PC-3 (cell line): Measurements from ENCODE around the gene DPYSL4.

Source experiments
- EZH2 ChIP-seq: fragments of 300-600 bp; sonication (generic); IDR thresholded peaks from one replicate; pipeline ENCODE4 v1.6.1; 2017; ENCODE audit warnings: antibody characterized with exemption, mild to moderate bottlenecking, low read length; ENCODE audit not compliant: unreplicated experiment
- EZH2phosphoT487 ChIP-seq: fragments of 300-600 bp; sonication (generic); IDR thresholded peaks from 2 replicates; pipeline ENCODE4 v1.6.1; 2018; ENCODE audit warnings: mild to moderate bottlenecking, antibody characterized with exemption, low read length, borderline replicate concordance
- TF ChIP-seq, protein P1 (sequence below): fragments of 300-600 bp; sonication (generic); conservative IDR thresholded peaks from 2 replicates; pipeline ENCODE4 v1.5.1; 2017; ENCODE audit warnings: antibody characterized with exemption, low read depth, mild to moderate bottlenecking, low read length

DNA sequence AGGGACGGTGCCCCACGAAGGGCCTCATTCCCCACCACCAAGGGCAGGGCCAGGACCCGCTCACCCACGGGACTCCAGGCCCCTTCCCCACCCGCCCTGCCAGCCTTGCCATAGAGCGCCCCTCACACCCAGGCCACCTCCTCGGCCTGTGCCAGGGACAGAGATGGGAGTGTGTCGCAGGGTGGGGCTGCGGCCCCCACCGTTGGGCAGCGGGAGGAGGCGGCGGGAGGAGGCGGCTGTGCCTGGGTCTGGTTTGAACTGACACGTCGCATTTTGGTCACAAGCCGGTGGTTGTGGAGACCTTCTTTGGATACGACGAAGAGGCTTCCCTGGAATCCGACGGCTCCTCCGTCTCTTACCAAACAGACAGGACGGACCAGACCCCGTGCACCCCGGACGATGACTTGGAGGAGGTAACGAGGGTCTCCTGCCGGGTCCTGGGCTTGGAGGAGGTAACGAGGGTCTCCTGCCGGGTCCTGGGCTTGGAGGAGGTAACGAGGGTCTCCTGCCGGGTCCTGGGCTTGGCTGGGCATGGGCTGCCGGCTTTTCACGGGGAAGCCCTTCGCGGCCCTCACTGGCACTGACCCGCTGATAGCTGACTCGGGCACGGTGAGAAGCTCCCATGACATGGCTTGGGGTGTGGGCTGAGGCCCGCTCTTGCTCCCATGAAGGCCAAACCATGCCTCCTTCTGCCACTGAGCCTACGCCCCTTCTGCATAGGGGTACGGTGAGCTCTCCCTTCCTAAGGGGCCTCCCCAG is 46.4 kb upstream of the DPYSL4 start:
- no peak for TF ChIP-seq EZH2phosphoT487
- TF ChIP-seq, protein P1, sequence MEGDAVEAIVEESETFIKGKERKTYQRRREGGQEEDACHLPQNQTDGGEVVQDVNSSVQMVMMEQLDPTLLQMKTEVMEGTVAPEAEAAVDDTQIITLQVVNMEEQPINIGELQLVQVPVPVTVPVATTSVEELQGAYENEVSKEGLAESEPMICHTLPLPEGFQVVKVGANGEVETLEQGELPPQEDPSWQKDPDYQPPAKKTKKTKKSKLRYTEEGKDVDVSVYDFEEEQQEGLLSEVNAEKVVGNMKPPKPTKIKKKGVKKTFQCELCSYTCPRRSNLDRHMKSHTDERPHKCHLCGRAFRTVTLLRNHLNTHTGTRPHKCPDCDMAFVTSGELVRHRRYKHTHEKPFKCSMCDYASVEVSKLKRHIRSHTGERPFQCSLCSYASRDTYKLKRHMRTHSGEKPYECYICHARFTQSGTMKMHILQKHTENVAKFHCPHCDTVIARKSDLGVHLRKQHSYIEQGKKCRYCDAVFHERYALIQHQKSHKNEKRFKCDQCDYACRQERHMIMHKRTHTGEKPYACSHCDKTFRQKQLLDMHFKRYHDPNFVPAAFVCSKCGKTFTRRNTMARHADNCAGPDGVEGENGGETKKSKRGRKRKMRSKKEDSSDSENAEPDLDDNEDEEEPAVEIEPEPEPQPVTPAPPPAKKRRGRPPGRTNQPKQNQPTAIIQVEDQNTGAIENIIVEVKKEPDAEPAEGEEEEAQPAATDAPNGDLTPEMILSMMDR, result no peak
- no peak for TF ChIP-seq EZH2
